Thyroid gland (tissue), 4 donors: Measurements from ENCODE around the gene TAB3.
"Not testable (repeated sequence)": the region's sequence is repeated elsewhere in the genome, so short reads cannot be mapped to it uniquely, and the experiment has no call there.

Source experiments
- CTCF ChIP-seq, 6 experiments: fragments of 200-600 bp in 3 of 6; fragments of 450-650 bp in 3 of 6; sonication (generic) in 3 of 6; IDR thresholded peaks; one replicate each; pipeline ENCODE4 v1.5.1; 2016 to 2019; ENCODE audit warnings: antibody characterized with exemption in 6 of 6, mild to moderate bottlenecking in 2 of 6, inconsistent platforms in 1 of 6, moderate library complexity in 1 of 6
- POLR2A ChIP-seq, 2 donors: fragments of 450-650 bp; IDR thresholded peaks; one replicate each; pipeline ENCODE4 v1.6.1; 2017; ENCODE audit warnings: antibody characterized with exemption in 2 of 2, mild to moderate bottlenecking in 2 of 2, moderate library complexity in 1 of 2

GRCh38 chrX:30797301-30797700 is 91.8 kb downstream of the TAB3 start:
- not testable (repeated sequence) for TF ChIP-seq CTCF, POLR2A (IDR thresholded peaks at IDR 0.05)
